Naive B cell (primary cell): ENCODE measurements around the gene GIMAP5. TPM values are rescaled to one million over a fixed set of nuclear protein-coding genes. Genes with fewer than 3 reads are reported as not detected.
"Not testable (repeated sequence)": the region's sequence is repeated elsewhere in the genome, so short reads cannot be mapped to it uniquely, and the experiment has no call there.

Experiments used
- ATAC-seq, 2 donors: fragments of 150-1000 bp; cut with Tn5 transposase; 2 replicates each; pipeline ENCODE4 v1.10.0; 2021; ENCODE audit warnings: low read depth in 2 of 2, mild to moderate bottlenecking in 2 of 2, moderate library complexity in 2 of 2
- DNase-seq: peaks from one replicate; pipeline ENCODE4 v3.0.0; 2022
- H3K27ac Mint-ChIP-seq, 6 donors: one replicate each; pipeline ENCODE4 v1.8.0; 2020 to 2022; ENCODE audit warnings: mild to moderate bottlenecking in 6 of 6, mixed read lengths in 6 of 6, moderate library complexity in 5 of 6, inconsistent platforms in 2 of 6
- H3K27me3 Mint-ChIP-seq, 3 donors: one replicate each; pipeline ENCODE4 v1.8.0; 2021 to 2022; ENCODE audit warnings: mixed read lengths in 3 of 3, mild to moderate bottlenecking in 1 of 3
- H3K36me3 Mint-ChIP-seq, 2 donors: one replicate each; pipeline ENCODE4 v1.8.0; 2020 to 2022; ENCODE audit warnings: mixed read lengths in 2 of 2, inconsistent platforms in 1 of 2, mild to moderate bottlenecking in 1 of 2
- H3K4me1 Mint-ChIP-seq, 3 donors: one replicate each; pipeline ENCODE4 v1.8.0; 2020 to 2022; ENCODE audit warnings: mixed read lengths in 3 of 3, inconsistent platforms in 1 of 3, mild to moderate bottlenecking in 1 of 3, moderate library complexity in 1 of 3
- H3K4me3 Mint-ChIP-seq, 8 donors: one replicate each; pipeline ENCODE4 v1.8.0; 2020 to 2022; ENCODE audit warnings: mild to moderate bottlenecking in 8 of 8, mixed read lengths in 8 of 8, moderate library complexity in 8 of 8, inconsistent platforms in 2 of 8
- H3K9me3 Mint-ChIP-seq, 7 donors: one replicate each; pipeline ENCODE4 v1.8.0; 2020 to 2022; ENCODE audit warnings: mixed read lengths in 7 of 7, mild to moderate bottlenecking in 5 of 7, inconsistent platforms in 2 of 7, moderate library complexity in 1 of 7
- polyA plus RNA-seq, 6 donors: library from polyadenylated mRNA; unstranded; fragments of 300-500 nt; fragmentation: Illumina TruSeq; gene quantifications; one replicate each; pipeline ENCODE4 v1.2.3, GENCODE V29; 2021; ENCODE audit warnings: low read depth in 6 of 6

The GIMAP5 gene
- polyA plus RNA-seq, 6 donors from 2014 or later: 0.26 to 2.5 (median 1.1) TPM

- Mint-ChIP-seq H3K27ac (peak overlapping the region in 3 of 6 donors; percentile 7 to 70 (median 32)), H3K27me3 (peaks cover 0 to 7% (median 4%) of the 10 kb centered on the region in 3 donors), H3K9me3 (peaks cover 0 to 7% (median 0%) of the 10 kb centered on the region in 7 donors), H3K4me3 (peak overlapping the region in 2 of 8 donors; percentile 17 to 40), H3K36me3 (no peaks in the 10 kb centered on the region), H3K4me1 (peaks cover 11 to 13% (median 11%) of the 10 kb centered on the region in 3 donors)
- DNase-seq (no peak), ATAC-seq (no peak)
These were observed 18.4 kb downstream of the GIMAP5 start for GRCh38 chr7:150755473-150756099.

- Mint-ChIP-seq H3K27me3 (peaks cover 0 to 7% (median 5%) of the 10 kb centered on the region in 3 donors), H3K9me3 (peaks cover 0 to 8% (median under 1%) of the 10 kb centered on the region in 7 donors), H3K4me1 (peaks cover 11 to 13% (median 11%) of the 10 kb centered on the region in 3 donors), H3K4me3 (no peak overlapping the region), H3K36me3 (no peaks in the 10 kb centered on the region), H3K27ac (peak overlapping the region in 3 of 6 donors; percentile 12 to 37 (median 25))
- ATAC-seq: no peak
- no peak for DNase-seq
These were observed 18.9 kb downstream of the GIMAP5 start for GRCh38 chr7:150756166-150756565.

GRCh38 chr7:150756858-150757257 lies 19.6 kb downstream of the GIMAP5 start:
- H3K4me3 Mint-ChIP-seq: no peak overlapping the region
- no peak for DNase-seq
- H3K27ac Mint-ChIP-seq: no peak overlapping the region
- ATAC-seq: no peak
- peaks cover 0 to 11% (median 7%) of the 10 kb centered on the region in 3 donors for H3K27me3 Mint-ChIP-seq
- H3K4me1 Mint-ChIP-seq: peaks cover 11 to 13% (median 11%) of the 10 kb centered on the region in 3 donors
- peaks cover 0 to 14% (median 8%) of the 10 kb centered on the region in 7 donors for H3K9me3 Mint-ChIP-seq
- H3K36me3 Mint-ChIP-seq: no peaks in the 10 kb centered on the region

- Mint-ChIP-seq H3K27ac (no peak overlapping the region), H3K9me3 (peaks cover 0 to 18% (median 13%) of the 10 kb centered on the region in 7 donors), H3K27me3 (peaks cover 0 to 11% (median 0%) of the 10 kb centered on the region in 3 donors), H3K4me3 (no peak overlapping the region), H3K4me1 (peaks cover 6 to 11% (median 7%) of the 10 kb centered on the region in 3 donors), H3K36me3 (no peaks in the 10 kb centered on the region)
- ATAC-seq (no peak), DNase-seq (no peak)
These were observed 22.3 kb downstream of the GIMAP5 start for GRCh38 chr7:150759479-150759878.

DNA sequence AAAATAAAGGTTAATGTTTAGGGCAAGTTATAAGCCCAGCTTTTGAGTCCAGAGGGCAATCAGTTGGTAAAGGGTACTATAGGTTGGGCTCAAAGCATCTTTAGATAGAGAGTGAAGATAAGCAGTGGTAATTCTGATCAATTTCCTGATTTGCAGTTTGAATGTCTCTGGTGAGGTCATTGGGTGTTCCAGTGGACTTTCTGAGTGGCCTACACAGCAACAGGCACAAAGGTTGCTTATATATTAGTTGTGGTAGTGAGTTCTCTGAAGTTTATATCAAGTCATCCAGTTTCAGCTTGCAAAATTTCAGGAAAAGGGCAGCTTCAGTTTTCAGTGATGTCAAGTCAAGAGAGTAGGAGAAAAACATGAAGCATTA lies 29.1 kb downstream of the GIMAP5 start:
- Mint-ChIP-seq H3K9me3 (peaks cover 0 to 12% (median 3%) of the 10 kb centered on the region in 7 donors), H3K4me3 (no peak overlapping the region), H3K27ac (no peak overlapping the region), H3K36me3 (no peaks in the 10 kb centered on the region), H3K27me3 (peaks cover 6 to 21% (median 9%) of the 10 kb centered on the region in 3 donors), H3K4me1 (no peaks in the 10 kb centered on the region)
- DNase-seq (no peak), ATAC-seq (no peak)

DNA sequence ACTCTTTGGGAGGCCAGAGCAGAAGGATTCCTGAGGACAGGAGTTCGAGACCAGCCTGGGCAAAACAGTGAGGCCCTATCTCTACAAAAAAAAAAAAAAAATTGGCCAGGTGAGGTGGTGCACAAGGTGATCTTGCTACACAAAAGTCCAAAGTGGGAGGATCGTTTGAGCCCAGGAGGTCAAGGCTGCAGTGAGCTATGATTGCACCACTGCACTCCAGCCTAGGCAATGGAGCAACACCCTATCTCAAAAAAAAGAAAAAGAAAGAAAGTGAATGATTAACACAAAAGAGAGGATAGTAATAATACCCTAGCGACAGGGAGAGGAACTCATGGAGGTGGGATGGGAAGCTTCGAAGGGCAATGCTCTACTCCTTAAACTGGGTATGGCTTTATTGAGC lies 32.5 kb downstream of the GIMAP5 start:
- Mint-ChIP-seq H3K27me3 (peaks cover 6 to 13% (median 9%) of the 10 kb centered on the region in 3 donors), H3K4me1 (no peaks in the 10 kb centered on the region), H3K9me3 (peaks cover 5 to 23% (median 18%) of the 10 kb centered on the region in 7 donors), H3K27ac (no peak overlapping the region), H3K36me3 (peaks cover 9 to 11% of the 10 kb centered on the region in 2 donors), H3K4me3 (peak overlapping the region in 1 of 8 donors; percentile 57)
- DNase-seq (no peak), ATAC-seq (no peak)

DNA sequence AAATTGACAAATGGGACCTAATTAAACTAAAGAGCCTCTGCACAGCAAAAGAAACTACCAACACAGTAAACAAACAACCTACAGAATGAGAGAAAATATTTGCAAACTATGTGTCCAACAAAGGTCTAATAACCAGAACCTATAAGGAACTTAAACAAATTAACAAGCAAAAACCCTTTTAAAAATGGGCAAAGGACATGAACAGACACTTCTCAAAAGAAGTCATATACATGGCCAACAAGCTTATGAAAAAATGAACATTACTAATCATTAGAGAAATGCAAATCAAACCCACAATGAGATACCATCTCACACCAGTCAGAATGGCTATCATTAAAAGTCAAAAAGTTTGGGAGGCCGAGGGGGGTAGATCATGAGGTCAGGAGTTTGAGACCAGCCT lies 36.9 kb downstream of the GIMAP5 start:
- peaks cover 5 to 28% (median 18%) of the 10 kb centered on the region in 7 donors for H3K9me3 Mint-ChIP-seq
- peak overlapping the region in 1 of 6 donors; percentile 16 for H3K27ac Mint-ChIP-seq
- not testable (repeated sequence) for H3K4me3 Mint-ChIP-seq, DNase-seq, H3K4me1 Mint-ChIP-seq, ATAC-seq
- peaks cover 13 to 22% (median 18%) of the 10 kb centered on the region in 3 donors for H3K27me3 Mint-ChIP-seq
- peaks cover 9 to 11% of the 10 kb centered on the region in 2 donors for H3K36me3 Mint-ChIP-seq

GRCh38 chr7:150778014-150778737 lies 41.0 kb downstream of the GIMAP5 start:
- DNase-seq: no peak

DNA sequence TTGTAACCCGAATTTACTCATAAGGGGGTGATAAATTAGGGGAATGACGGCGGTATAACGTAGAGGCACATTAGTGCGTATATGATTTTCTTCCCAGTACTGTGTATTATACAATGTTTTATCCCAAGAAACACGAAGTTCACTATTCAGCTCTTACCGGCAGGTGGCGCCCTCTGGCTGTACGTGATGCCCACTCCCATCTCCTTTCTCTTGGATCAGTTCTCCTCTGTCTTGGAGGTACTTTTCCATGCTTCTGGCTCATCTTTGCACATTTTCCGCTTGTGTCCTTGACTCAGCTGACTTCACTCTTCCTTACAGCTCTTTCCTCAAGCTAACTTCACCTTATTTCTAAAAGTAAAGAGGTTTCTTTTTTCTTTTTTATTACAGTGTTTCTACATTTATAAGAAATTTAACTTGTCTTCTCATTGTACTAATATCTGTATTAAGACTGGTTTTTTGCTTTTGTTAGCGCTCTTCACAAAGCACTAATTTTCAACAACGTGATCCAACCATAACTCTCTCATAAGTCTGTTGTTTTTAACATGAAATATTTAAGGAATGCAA lies 41.6 kb downstream of the GIMAP5 start:
- H3K36me3 Mint-ChIP-seq: peaks cover 4 to 5% of the 10 kb centered on the region in 2 donors
- H3K27ac Mint-ChIP-seq: no peak overlapping the region

More at GRCh38 chr7:150778014-150778737, 41.0 kb downstream of the GIMAP5 start:
- Mint-ChIP-seq H3K27ac (no peak overlapping the region), H3K36me3 (peaks cover 9 to 11% of the 10 kb centered on the region in 2 donors), H3K9me3 (peaks cover 5 to 19% (median 11%) of the 10 kb centered on the region in 7 donors), H3K27me3 (peaks cover 12 to 31% (median 25%) of the 10 kb centered on the region in 3 donors), H3K4me3 (no peak overlapping the region), H3K4me1 (no peaks in the 10 kb centered on the region)
- no peak for ATAC-seq

GRCh38 chr7:150780292-150780691 lies 43.1 kb downstream of the GIMAP5 start:
- DNase-seq (no peak), ATAC-seq (no peak)
- no peaks in the 10 kb centered on the region for H3K36me3 Mint-ChIP-seq
- peaks cover 12 to 28% (median 26%) of the 10 kb centered on the region in 3 donors for H3K27me3 Mint-ChIP-seq
- no peak overlapping the region for H3K27ac Mint-ChIP-seq
- no peaks in the 10 kb centered on the region for H3K4me1 Mint-ChIP-seq
- peaks cover 0 to under 1% (median 0%) of the 10 kb centered on the region in 7 donors for H3K9me3 Mint-ChIP-seq
- H3K4me3 Mint-ChIP-seq: no peak overlapping the region

More for the DNA sequence above, 41.6 kb downstream of the GIMAP5 start:
- no peak overlapping the region for H3K4me3 Mint-ChIP-seq
- H3K4me1 Mint-ChIP-seq: no peaks in the 10 kb centered on the region
- peak; percentile 38 to 46 for ATAC-seq
- peaks cover under 1 to 13% (median 5%) of the 10 kb centered on the region in 7 donors for H3K9me3 Mint-ChIP-seq
- peak; percentile 40 for DNase-seq
- peaks cover 12 to 31% (median 28%) of the 10 kb centered on the region in 3 donors for H3K27me3 Mint-ChIP-seq

DNA sequence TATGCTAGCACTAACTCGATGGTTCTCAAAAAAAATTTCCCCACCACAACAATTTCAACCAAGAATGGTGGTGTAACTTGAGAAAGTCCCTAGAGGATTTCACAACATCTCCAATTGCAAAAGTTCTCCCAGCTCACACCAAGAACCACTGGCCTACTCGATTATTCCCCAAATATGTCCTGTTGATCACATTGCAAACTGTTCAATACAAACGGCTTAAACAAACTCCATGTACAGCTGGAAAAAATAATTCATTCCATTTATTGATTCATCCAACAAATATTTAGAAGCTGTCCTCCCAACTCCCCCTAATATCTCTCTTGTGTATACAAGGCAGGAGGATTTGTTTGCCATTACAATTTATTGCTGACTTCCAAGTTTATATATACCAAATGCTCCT lies 43.9 kb downstream of the GIMAP5 start:
- ATAC-seq: no peak
- Mint-ChIP-seq H3K4me3 (no peak overlapping the region), H3K4me1 (peaks cover 0 to 2% (median 0%) of the 10 kb centered on the region in 3 donors), H3K27ac (no peak overlapping the region), H3K36me3 (no peaks in the 10 kb centered on the region), H3K9me3 (no peaks in the 10 kb centered on the region), H3K27me3 (peaks cover 12 to 26% (median 25%) of the 10 kb centered on the region in 3 donors)
- DNase-seq: no peak

- Mint-ChIP-seq H3K9me3 (no peaks in the 10 kb centered on the region), H3K27ac (no peak overlapping the region), H3K27me3 (peaks cover 12 to 24% (median 22%) of the 10 kb centered on the region in 3 donors), H3K36me3 (no peaks in the 10 kb centered on the region), H3K4me1 (peaks cover 0 to 2% (median 0%) of the 10 kb centered on the region in 3 donors), H3K4me3 (no peak overlapping the region)
- ATAC-seq (no peak), DNase-seq (no peak)
These were observed 44.7 kb downstream of the GIMAP5 start for GRCh38 chr7:150781961-150782360.

DNA sequence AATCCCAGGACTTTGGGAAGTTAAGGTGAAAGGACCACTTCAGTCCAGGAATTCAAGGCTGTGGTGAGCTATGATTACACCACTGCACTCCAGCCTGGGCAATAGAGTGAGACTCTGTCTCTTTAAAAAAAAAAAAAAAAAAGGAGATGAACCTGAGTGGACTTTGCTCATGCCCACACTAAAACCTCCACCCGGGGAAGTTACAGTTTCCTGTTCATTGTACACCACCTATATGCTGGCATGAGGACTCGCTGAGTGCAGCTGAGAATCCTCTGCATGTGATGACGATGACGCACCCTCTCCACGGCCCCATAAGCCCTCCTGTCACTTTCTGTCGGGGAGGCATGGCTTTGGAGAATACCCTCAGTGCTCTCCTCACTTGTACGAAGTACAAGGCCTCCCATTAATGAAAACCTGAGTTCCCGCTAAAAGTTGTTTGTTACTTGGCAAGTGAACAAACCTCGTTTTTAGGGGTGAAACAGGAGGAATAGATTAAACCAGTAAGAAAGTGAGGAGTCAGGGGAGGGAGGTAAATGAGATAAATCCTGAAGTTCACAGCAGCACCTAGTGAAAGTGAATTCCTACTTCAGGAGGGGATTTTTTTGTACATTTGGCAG lies 47.0 kb downstream of the GIMAP5 start:
- DNase-seq: no peak
- no peak for ATAC-seq
- H3K36me3 Mint-ChIP-seq: no peaks in the 10 kb centered on the region
- H3K4me3 Mint-ChIP-seq: no peak overlapping the region
- no peak overlapping the region for H3K27ac Mint-ChIP-seq
- peaks cover 12 to 15% (median 13%) of the 10 kb centered on the region in 3 donors for H3K27me3 Mint-ChIP-seq
- H3K4me1 Mint-ChIP-seq: peaks cover 8 to 12% (median 10%) of the 10 kb centered on the region in 3 donors
- no peaks in the 10 kb centered on the region for H3K9me3 Mint-ChIP-seq
